ENCODE measurements around the gene UGCG.

- TF ChIP-seq EZH2 (IDR thresholded peaks at IDR 0.05) (no peak), POLR2AphosphoS5 (IDR thresholded peaks at IDR 0.05; ENCODE audit: borderline replicate concordance, low read depth, low read length) (no peak), FOXP2 (optimal IDR thresholded peaks at IDR 0.05; ENCODE audit: control extremely low read depth, extremely low read length, insufficient read depth) (no peak)
Measured at GRCh38 chr9:111966124-111966723, 69.6 kb downstream of the UGCG start.

Data from SK-N-MC (cell line).